Right forelimb (tissue), 1 donor: ENCODE data around the gene ASB3.
"Not testable (repeated sequence)": the region's sequence is repeated elsewhere in the genome, so short reads cannot be mapped to it uniquely, and the experiment has no call there.

Experiments
- DNase-seq: peaks from one replicate; pipeline ENCODE4 v3.0.0-alpha.2; 2018

ASB3 gene

GRCh38 chr2:53729143-53729762 lies 57.5 kb downstream of the ASB3 start:
- no peak for DNase-seq

DNA sequence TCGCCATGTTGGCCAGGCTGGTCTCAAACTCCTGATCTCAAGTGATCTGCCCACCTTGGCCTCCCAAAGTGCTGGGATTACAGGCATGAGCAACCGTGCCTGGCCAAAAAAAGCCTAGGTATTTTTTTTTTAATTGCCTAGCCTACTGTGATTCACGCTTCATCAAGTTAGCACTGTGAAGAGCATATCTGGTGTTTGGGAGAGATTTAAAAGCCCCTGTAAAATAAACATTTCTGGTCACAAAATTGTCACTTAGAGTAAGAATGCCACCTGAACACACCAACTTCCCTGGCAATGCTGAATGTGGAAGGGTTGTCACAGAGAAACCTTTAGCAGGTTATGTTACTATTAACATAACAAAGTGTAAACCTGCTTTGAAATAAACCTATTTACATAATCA lies 58.8 kb downstream of the ASB3 start:
- DNase-seq, result no peak

- no peak for DNase-seq
Observed at GRCh38 chr2:53725662-53726061, 61.1 kb downstream of the ASB3 start.

- no peak for DNase-seq
Observed at GRCh38 chr2:53724536-53724935, 62.2 kb downstream of the ASB3 start.

- not testable (repeated sequence) for DNase-seq
Observed at GRCh38 chr2:53720944-53721343, 65.8 kb downstream of the ASB3 start.

- DNase-seq, result no peak
Observed at GRCh38 chr2:53715568-53715967, 71.2 kb downstream of the ASB3 start.

- no peak for DNase-seq
Observed at GRCh38 chr2:53711271-53711780, 75.4 kb downstream of the ASB3 start.

DNA sequence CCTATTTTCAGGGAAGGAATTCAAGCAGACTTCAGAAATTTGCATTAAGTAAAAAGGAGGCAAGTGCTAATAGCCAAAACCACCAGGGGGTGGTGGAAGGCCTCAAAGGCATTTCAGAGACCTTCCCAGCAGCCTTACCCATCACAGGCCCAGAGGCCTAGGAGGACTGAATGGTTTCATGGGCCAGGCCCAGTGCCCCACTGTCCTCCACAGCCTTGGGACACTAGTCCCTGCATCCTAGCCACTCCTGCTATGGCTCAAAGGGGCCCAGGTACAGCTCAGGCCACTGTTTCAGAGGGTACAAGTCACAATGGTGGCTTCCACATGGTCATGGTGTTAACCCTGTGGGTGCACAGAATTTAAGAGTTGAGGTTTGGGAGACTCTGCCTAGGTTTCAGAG lies 77.8 kb downstream of the ASB3 start:
- DNase-seq, result no peak

GRCh38 chr2:53701221-53701620 lies 85.5 kb downstream of the ASB3 start:
- DNase-seq, result no peak

DNA sequence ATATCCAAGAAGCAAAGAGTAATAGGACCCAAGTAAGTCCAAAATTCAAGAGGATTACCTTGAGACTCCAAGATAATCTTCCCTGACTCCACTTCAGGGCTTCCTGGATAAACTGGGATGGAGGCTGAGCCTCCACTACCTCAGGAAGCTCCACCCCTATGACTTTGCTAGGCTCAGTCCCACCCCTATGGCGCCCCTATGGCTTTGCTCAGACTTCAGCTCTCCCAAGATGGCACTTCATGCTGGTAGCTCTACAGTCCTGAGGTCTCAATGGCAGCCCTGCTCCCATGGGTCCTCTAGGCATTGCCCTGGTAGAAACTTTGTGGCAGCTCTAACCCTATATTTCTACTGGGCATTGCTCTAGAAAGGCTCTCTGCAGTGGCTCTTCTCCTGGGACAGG lies 89.1 kb downstream of the ASB3 start:
- no peak for DNase-seq

DNA sequence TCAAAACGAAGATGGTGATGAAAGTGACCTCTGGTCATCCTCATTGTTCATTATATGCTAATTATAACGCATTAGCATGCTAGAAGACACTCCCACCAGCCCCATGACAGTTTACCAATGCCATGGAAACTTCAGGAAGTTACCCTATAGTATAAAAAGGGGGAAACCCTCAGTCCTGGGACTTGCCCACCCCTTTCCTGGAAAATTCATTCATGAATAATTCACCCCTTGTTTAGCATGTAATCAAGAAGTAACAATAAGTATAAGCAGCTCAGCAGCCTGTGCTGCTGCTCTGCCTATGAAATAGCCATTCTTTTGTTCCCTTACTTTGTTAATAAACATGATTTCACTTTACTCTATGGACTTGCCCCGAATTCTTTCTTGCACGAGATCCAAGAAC lies 89.7 kb downstream of the ASB3 start:
- no peak for DNase-seq

DNA sequence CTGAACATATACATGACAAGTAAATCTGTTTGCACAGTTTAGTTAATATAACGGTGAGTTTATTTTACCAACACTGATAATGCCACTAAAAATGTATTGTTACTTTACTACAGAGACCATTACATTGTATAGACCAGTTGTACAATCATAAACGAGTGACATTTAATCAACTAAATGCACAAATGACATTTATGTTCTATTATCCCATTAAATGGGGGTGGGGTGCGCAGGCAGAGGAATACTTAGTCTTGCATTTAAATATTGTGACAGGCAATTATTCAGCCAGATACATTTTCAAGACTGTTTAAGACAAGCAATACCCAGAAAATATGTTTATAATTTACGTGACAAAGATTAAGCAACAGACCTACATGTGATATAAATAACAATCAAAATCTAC lies 91.2 kb downstream of the ASB3 start:
- no peak for DNase-seq

GRCh38 chr2:53694096-53694771 lies 92.5 kb downstream of the ASB3 start:
- DNase-seq, result no peak

DNA sequence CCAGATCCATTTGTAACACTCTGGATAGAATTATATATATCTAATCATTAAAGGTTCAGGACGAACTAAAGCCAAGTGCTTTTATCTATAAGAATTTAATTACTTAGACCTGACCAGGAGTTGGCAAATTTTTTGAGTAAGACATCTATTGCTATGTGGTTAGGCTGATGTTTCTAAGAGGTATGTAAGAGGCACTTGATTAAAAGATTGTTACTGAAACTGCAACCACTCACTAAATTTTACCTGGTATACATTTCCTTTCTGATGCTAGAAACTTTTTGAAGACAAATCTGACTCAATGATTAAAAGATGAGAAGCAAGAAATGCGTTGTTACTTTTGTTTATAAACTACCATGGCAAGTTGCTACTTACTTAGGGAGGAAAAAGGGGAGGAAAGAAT lies 95.9 kb downstream of the ASB3 start:
- DNase-seq, result no peak

GRCh38 chr2:53672881-53673522 lies 113.8 kb downstream of the ASB3 start:
- no peak for DNase-seq

DNA sequence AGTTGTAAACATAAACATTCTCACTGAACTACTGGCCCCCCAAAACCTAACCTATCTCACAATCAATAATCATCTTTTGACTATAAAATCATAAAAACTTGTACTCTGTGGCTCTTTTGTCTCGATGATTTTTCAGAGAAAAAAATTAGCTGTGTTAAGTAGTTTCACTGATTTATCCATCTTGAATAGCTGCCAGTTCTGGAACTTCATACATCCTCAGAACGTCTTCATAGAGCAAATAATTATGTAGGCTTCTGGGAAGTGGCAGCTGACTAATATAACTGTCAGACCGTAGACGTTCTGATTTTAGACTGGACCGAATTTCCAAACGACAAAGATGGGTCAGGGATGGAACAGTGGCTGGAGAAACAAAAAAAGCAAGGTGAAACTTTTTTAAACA lies 116.4 kb downstream of the ASB3 start:
- DNase-seq, result no peak

DNA sequence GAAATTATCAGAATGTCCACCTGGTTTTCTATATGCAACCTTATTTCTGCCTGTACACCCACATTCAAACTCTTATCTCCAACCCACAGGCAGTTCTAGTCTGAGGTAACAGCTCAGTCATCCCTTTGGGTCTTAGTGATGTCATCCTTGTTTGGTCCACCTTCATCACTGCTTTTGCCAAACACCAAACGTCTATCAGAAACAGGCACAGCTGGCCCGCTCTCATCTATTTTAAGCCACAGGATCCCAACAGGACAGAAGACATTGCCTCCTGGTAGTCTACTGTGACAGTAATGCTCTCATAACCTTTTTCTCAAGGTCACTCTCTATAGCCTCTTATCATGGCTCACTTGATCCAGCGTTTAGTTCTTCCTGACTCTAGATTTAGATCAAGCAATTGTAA lies 118.1 kb downstream of the ASB3 start:
- DNase-seq, result no peak

DNA sequence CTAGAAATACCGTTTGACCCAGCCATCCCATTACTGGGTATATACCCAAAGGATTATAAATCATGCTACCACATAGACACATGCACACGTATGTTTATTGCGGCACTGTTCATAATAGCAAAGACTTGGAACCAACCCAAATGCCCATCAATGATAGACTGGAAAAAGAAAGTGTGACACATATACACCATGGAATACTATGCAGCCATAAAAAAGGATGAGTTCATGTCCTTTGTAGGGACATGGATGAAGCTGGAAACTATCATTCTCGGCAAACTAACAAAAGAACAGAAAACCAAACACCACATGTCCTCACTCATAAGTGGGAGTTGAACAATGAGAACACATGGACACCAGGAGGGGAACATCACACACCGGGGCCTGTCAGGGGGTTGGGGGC lies 119.6 kb downstream of the ASB3 start:
- DNase-seq, result not testable (repeated sequence)

DNA sequence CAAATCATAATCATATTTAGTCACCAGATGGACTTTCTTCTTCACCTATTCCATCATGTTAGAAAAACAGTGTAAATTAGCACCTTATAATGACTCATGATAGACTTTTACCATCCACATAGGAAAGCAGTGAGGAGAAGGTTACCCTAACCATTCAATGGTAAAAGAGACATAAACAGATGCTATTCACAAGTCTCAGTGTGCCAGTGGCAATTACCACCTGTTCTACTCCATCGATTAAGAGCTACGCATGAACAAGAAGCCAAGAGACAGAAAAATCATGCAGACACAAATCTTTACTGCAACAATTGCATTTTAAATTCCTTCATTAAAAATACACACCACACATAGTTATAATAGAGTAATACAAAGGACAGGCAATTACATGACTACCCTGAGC lies 125.9 kb downstream of the ASB3 start:
- DNase-seq, result no peak

DNA sequence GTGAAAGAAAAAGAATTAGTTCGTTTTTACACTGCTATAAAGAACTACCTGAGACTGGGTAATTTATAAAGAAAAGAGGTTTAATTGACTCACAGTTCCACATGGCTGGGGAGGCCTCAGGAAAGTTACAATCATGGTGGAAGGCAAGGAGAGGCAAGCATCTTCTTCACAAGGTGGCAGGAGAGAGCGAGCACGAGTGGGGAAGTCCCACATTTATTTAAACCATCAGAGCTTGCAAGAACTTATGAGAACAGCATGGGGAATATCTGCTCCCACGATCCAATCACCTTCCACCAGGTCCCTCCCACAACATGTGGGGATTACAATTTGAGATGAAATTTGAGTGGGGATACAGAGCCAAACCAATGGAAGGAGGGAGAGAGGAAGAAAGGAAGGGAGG lies 128.3 kb downstream of the ASB3 start:
- DNase-seq, result not testable (repeated sequence)

GRCh38 chr2:53655256-53655655 lies 131.5 kb downstream of the ASB3 start:
- no peak for DNase-seq

DNA sequence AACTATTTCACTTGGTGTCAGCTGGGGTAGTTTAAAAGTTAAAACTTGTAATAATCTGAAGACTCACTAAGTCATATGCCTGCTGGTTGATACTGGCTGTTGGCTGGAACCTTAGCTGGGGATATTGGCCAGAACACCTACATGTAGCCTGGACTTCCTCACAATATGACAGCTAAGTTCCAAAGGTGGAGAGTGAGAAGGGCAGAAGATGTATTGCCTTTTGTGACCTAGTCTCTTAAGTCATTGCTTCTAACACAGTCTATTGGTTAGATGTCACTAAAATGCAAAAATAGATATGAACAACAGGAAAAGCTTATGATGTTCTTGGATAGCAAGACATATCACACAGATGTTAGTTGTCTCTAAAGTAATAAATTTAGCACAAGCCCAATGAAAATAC lies 132.4 kb downstream of the ASB3 start:
- no peak for DNase-seq

- DNase-seq, result no peak
Observed at GRCh38 chr2:53652131-53652530, 134.6 kb downstream of the ASB3 start.

GRCh38 chr2:53646788-53647187 lies 140.0 kb downstream of the ASB3 start:
- DNase-seq, result no peak
